ENCODE data around the gene PRKAG1.

PRKAG1 gene

DNA sequence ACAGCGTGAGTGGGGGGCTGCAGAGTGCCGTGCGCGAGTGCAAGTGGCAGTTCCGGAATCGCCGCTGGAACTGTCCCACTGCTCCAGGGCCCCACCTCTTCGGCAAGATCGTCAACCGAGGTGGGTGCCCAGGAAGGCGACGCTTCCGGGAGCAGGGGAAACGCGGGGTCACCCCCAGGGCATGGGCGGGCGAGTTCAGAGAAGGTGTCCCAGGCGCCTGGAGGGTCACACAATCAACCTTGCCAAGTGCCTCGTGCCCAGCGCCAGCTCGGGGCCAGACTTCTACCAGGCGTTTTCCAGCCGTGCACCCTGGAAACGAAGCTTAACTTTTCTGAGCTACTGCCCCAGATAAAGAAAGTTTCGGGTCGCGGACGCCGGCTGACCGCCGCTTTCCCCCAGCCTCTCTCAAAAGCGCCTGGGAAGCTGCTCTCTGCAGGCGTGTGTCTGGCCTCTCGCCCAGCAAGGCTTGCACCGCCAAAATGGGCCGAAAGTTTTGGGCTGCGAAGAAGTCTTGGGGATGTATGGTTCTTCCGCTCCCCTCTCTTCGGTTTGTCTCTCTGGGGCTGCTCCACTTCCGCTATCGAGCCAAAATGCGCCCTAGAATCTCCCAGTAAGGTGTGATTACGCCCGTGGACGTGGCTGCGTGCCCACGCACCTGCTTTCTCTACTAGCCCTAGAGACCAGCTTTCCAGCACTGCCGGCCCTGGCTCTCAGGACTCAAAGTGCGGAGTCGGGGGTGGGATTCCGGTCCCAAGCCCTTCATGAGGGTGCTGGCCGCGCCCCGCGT is 38.8 kb downstream of the PRKAG1 start:
- in situ Hi-C loops (cut with MboI; ENCODE audit: low sequenced_read_pairs, unreplicated experiment) = no loop called here
- DNase-seq (ENCODE audit: low spot score) = peak; percentile 62
- TF ChIP-seq, protein P1, sequence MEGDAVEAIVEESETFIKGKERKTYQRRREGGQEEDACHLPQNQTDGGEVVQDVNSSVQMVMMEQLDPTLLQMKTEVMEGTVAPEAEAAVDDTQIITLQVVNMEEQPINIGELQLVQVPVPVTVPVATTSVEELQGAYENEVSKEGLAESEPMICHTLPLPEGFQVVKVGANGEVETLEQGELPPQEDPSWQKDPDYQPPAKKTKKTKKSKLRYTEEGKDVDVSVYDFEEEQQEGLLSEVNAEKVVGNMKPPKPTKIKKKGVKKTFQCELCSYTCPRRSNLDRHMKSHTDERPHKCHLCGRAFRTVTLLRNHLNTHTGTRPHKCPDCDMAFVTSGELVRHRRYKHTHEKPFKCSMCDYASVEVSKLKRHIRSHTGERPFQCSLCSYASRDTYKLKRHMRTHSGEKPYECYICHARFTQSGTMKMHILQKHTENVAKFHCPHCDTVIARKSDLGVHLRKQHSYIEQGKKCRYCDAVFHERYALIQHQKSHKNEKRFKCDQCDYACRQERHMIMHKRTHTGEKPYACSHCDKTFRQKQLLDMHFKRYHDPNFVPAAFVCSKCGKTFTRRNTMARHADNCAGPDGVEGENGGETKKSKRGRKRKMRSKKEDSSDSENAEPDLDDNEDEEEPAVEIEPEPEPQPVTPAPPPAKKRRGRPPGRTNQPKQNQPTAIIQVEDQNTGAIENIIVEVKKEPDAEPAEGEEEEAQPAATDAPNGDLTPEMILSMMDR (IDR thresholded peaks at IDR 0.05; ENCODE audit: borderline replicate concordance, control extremely low read depth, extremely low read depth, insufficient read depth, missing control alignments) = no peak

DNA sequence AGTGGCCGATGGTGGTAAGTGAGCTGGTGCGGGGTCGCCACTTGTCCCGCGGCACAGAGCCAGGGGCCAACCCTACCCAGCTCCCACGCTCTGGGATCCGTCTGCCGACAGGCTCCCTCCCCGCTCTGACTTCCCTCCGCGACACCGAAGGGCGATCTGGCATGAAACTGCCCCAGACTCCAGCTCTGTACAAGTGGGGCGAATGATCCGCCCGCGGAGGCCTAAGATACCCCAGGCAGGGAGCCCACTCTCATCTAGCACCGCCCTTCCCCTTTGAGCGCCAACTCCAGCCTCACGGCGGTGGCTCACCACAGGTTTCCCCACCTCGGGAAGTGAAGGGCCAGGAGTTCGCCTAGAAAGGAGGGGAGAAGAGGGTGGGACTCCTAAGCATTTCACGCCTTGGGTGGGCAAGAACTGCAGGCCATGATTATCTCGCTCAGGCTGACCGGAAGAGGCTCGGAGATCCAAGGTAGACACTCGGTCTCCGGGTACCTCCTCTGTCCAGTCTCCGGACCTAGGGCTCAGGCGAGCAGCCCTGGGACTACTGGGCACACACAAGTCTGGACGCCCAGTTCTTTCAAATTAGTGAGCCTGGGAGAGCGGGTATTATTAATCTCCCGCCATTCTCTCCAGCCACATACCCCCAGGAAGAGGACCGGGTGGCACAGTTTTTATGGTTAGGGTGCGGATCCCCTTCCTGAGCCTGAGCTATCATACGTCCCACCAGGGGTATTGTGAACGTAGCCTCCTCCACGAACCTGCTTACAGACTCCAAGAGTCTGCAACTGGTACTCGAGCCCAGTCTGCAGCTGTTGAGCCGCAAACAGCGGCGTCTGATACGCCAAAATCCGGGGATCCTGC is 39.6 kb downstream of the PRKAG1 start:
- in situ Hi-C loops (cut with MboI; ENCODE audit: low sequenced_read_pairs, unreplicated experiment) = no loop called here
- TF ChIP-seq, protein P1 (IDR thresholded peaks at IDR 0.05; ENCODE audit: borderline replicate concordance, control extremely low read depth, extremely low read depth, insufficient read depth, missing control alignments) = no peak
- DNase-seq (ENCODE audit: low spot score) = no peak

DNA sequence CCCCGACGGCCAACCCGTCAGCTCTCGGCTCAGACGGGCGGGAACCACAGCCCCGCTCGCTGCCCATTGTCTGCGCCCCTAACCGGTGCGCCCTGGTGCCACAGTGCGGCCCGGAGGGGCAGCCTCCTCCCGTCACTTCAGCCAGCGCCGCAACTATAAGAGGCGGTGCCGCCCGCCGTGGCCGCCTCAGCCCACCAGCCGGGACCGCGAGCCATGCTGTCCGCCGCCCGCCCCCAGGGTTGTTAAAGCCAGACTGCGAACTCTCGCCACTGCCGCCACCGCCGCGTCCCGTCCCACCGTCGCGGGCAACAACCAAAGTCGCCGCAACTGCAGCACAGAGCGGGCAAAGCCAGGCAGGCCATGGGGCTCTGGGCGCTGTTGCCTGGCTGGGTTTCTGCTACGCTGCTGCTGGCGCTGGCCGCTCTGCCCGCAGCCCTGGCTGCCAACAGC is 40.3 kb downstream of the PRKAG1 start, which contains the start of gene WNT1:
Gene WNT1 (plus strand): TSS at position 32 of the 450 bp plus-strand sequence. CDS start 329 bp downstream, at position 361.
- DNase-seq (ENCODE audit: low spot score) = no peak
- TF ChIP-seq, protein P1 (IDR thresholded peaks at IDR 0.05; ENCODE audit: borderline replicate concordance, control extremely low read depth, extremely low read depth, insufficient read depth, missing control alignments) = peak; percentile 1

DNA sequence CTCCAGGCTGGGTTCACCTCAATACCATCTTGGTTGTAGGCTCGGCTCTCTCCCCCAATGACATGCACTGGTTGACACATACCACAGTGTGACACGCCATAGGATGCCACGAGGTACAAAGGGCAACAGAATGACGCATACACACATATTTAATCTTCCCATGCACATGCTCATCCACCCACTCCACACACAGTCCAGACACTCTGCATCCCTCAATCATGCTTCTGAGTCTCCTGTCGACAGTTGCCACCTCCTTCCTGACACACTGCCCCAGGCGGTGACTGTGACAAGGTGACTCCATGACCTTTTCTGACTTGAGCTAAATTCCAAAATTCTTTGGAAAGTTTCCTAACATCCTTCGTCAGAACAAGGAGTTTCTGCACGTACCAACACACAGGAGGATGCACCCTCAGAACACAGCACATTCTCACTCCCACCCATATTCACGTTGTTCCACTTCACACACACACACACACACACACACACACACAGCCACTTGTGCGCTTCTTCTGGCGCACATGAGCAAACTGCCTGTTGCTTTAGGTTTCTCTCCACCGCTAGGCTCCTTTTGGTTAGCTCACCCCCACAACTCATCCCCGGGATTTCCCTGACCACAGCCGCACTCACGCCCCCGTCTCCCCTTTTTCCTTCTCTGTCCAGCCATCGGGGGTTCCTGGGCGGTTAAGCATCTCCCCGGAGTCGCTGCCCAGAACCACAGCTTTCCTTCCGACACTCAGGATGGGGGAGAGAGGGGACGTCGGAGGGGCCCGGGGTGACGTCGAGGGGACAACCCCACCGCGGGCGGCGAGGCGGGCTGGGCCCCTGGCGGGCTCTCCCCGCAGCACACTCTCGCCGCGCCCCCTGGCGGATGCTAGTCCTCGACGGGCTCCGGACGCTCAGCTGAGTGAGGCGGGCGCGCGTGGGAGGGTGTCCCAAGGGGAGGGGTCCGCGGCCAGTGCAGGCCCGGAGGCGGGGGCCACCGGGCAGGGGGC is 41.0 kb downstream of the PRKAG1 start:
- TF ChIP-seq, protein P1 (IDR thresholded peaks at IDR 0.05; ENCODE audit: borderline replicate concordance, control extremely low read depth, extremely low read depth, insufficient read depth, missing control alignments) = peak; percentile 85
- peak; percentile 89 for DNase-seq (ENCODE audit: low spot score)
- in situ Hi-C loops (cut with MboI; ENCODE audit: low sequenced_read_pairs, unreplicated experiment) = no loop called here

More for the DNA sequence above, 40.3 kb downstream of the PRKAG1 start, which contains the start of gene WNT1:
- in situ Hi-C loops (cut with MboI; ENCODE audit: low sequenced_read_pairs, unreplicated experiment) = no loop called here

DNA sequence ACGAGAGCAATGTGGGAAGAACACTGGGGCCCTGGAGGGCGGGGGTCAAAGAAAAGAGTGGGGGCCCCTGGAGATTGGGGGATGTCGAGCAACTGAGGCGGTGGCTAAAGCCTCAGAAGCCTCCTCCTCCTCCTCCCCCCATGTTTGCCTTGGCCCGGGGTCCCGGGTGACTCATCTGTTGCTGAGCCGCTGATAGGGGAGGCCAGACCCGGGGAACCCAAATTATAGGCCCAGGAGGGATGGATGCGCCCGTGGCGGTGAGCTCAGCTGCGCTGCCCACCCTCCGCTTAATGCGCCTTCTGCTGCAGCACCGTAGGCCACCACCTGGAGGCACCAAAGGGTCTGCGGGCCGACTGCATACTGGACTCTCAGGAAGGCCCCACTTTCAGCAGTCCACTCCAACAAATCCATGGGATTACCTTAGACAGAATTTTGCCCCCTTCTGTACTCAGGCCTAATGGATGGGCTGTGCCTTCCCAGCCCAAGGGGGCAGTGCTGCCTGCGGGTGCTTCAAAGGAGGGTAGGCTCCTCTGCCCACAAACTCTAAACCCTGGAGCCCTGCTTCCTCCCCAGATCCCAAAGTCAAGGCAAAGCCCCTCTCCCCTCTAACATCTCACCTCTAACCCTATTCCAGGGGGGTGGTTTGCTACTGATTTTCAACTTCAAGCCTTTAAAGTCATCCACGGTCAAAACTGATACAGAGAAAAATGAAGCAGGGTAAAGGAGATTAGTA is 44.5 kb downstream of the PRKAG1 start:
- in situ Hi-C loops (cut with MboI; ENCODE audit: low sequenced_read_pairs, unreplicated experiment) = no loop called here
- TF ChIP-seq, protein P1 (IDR thresholded peaks at IDR 0.05; ENCODE audit: borderline replicate concordance, control extremely low read depth, extremely low read depth, insufficient read depth, missing control alignments) = peak; percentile 65
- peak; percentile 67 for DNase-seq (ENCODE audit: low spot score)
